ENCODE results near the gene RGS3.

RGS3 gene

GRCh38 chr9:113568571-113569321 is 105.2 kb downstream of the RGS3 start (continued):
- TF ChIP-seq CSRNP3 (CRISPR knock-in tag; IDR thresholded peaks at IDR 0.05) (no peak), ZNF565 (CRISPR knock-in tag; conservative IDR thresholded peaks at IDR 0.05; ENCODE audit: low read depth) (no peak), GLIS3 (CRISPR knock-in tag; IDR thresholded peaks at IDR 0.05) (no peak), BACH2 (CRISPR knock-in tag; IDR thresholded peaks at IDR 0.05; ENCODE audit: borderline replicate concordance) (no peak), CREB5 (CRISPR knock-in tag; IDR thresholded peaks at IDR 0.05; ENCODE audit: low read depth) (no peak)

- no peak for TF ChIP-seq ZFP30 (CRISPR knock-in tag; IDR thresholded peaks at IDR 0.05)
- no peak for TF ChIP-seq SNAI2 (CRISPR knock-in tag; IDR thresholded peaks at IDR 0.05)
- no peak for TF ChIP-seq GLIS3 (CRISPR knock-in tag; IDR thresholded peaks at IDR 0.05)
- no peak for TF ChIP-seq ZNF70 (CRISPR knock-in tag; IDR thresholded peaks at IDR 0.05)
- TF ChIP-seq TOX (CRISPR knock-in tag; IDR thresholded peaks at IDR 0.05; ENCODE audit: borderline replicate concordance) = no peak
- TF ChIP-seq ESRRG (CRISPR knock-in tag; IDR thresholded peaks at IDR 0.05) = no peak
- TF ChIP-seq, protein P1, sequence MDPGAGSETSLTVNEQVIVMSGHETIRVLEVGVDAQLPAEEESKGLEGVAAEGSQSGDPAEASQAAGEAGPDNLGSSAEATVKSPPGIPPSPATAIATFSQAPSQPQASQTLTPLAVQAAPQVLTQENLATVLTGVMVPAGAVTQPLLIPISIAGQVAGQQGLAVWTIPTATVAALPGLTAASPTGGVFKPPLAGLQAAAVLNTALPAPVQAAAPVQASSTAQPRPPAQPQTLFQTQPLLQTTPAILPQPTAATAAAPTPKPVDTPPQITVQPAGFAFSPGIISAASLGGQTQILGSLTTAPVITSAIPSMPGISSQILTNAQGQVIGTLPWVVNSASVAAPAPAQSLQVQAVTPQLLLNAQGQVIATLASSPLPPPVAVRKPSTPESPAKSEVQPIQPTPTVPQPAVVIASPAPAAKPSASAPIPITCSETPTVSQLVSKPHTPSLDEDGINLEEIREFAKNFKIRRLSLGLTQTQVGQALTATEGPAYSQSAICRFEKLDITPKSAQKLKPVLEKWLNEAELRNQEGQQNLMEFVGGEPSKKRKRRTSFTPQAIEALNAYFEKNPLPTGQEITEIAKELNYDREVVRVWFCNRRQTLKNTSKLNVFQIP (CRISPR knock-in tag; IDR thresholded peaks at IDR 0.05; ENCODE audit: borderline replicate concordance, low read depth) = no peak
- TF ChIP-seq ZNF8 (CRISPR knock-in tag; IDR thresholded peaks at IDR 0.05) = no peak
- no peak for TF ChIP-seq RARB (CRISPR knock-in tag; IDR thresholded peaks at IDR 0.05)
- no peak for TF ChIP-seq CREB5 (CRISPR knock-in tag; IDR thresholded peaks at IDR 0.05; ENCODE audit: low read depth)
- no peak for TF ChIP-seq OSR1 (CRISPR knock-in tag; IDR thresholded peaks at IDR 0.05)
- ATAC-seq = no peak
Measured at GRCh38 chr9:113569472-113570060, 106.0 kb downstream of the RGS3 start.

- no peak for TF ChIP-seq ZC3H10 (CRISPR knock-in tag; IDR thresholded peaks at IDR 0.05)
- ATAC-seq = no peak
Measured at GRCh38 chr9:113570106-113570505, 106.6 kb downstream of the RGS3 start.

DNA sequence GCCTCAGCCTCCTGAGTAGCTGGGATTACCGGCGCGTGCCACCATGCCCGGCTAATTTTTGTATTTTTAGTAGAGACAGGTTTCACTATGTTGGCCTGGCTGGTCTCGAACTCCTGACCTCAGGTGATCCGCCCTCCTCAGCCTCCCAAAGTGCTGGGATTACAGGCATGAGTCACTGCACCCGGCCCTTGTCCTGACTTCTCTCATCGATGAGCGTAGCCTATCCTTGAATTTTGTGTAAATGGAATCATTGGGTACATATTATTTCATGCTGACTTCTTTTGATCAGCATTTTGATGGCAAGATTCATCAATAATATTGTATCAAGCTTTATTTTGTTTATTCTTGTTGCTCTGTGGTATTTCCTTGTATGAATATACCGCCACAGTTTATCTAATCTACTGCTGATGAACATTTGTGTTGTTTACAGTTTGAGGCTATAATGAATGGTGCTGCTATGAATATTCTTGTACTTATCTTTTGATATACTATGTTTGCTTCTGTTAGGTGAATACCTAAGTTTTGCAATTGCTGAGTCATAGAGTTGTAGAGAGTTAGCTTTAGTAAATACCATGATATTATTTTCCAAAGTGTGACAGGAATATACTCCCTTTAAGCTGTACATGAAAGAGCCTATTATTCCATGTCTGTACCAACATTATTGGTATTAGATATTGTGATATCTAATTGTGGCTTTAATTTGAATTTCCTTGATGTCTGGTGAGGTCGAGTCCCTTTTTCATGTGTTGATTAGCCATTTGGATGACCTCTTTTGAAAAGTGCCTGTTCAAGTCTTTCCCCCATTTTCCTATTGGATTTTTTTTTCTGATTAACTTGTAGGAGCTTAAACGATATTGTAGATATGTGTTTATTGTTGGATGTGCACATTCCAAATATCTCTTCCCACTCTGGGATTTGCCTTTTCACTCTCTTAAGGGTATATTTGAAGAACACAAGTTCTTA is 107.5 kb downstream of the RGS3 start:
- no peak for ATAC-seq
- no peak for TF ChIP-seq ZC3H10 (CRISPR knock-in tag; IDR thresholded peaks at IDR 0.05)
- no peak for TF ChIP-seq ESRRG (CRISPR knock-in tag; IDR thresholded peaks at IDR 0.05)
- no peak for TF ChIP-seq ZFP30 (CRISPR knock-in tag; IDR thresholded peaks at IDR 0.05)
- no peak for TF ChIP-seq OSR1 (CRISPR knock-in tag; IDR thresholded peaks at IDR 0.05)
- TF ChIP-seq, protein P1 (CRISPR knock-in tag; IDR thresholded peaks at IDR 0.05; ENCODE audit: borderline replicate concordance, low read depth) = no peak
- no peak for TF ChIP-seq TSHZ2 (CRISPR knock-in tag; IDR thresholded peaks at IDR 0.05)
- TF ChIP-seq, protein P2, sequence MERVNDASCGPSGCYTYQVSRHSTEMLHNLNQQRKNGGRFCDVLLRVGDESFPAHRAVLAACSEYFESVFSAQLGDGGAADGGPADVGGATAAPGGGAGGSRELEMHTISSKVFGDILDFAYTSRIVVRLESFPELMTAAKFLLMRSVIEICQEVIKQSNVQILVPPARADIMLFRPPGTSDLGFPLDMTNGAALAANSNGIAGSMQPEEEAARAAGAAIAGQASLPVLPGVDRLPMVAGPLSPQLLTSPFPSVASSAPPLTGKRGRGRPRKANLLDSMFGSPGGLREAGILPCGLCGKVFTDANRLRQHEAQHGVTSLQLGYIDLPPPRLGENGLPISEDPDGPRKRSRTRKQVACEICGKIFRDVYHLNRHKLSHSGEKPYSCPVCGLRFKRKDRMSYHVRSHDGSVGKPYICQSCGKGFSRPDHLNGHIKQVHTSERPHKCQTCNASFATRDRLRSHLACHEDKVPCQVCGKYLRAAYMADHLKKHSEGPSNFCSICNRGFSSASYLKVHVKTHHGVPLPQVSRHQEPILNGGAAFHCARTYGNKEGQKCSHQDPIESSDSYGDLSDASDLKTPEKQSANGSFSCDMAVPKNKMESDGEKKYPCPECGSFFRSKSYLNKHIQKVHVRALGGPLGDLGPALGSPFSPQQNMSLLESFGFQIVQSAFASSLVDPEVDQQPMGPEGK (CRISPR knock-in tag; IDR thresholded peaks at IDR 0.05; ENCODE audit: borderline replicate concordance) = no peak
- TF ChIP-seq ZFP3 (CRISPR knock-in tag; IDR thresholded peaks at IDR 0.05) = no peak
- TF ChIP-seq CREB5 (CRISPR knock-in tag; IDR thresholded peaks at IDR 0.05; ENCODE audit: low read depth) = no peak
- TF ChIP-seq GLIS3 (CRISPR knock-in tag; IDR thresholded peaks at IDR 0.05) = no peak
